GM21737 (cell line): ENCODE results near the gene CDR2.
A peak's percentile ranks its signal among the peaks of the same experiment; 100 is the strongest.
"Not testable (repeated sequence)": the region's sequence is repeated elsewhere in the genome, so short reads cannot be mapped to it uniquely, and the experiment has no call there.

Experiments used
- ATAC-seq: cut with Tn5 transposase; IDR thresholded peaks from one replicate; pipeline ENCODE4 v1.9.1; 2021; ENCODE audit warnings: mild to moderate bottlenecking, moderate library complexity; ENCODE audit not compliant: unreplicated experiment

The CDR2 gene

GRCh38 chr16:22311520-22311919, 62.9 kb downstream of the CDR2 start:
- no peak for ATAC-seq

- ATAC-seq = no peak
Observed at GRCh38 chr16:22308824-22309520, 65.4 kb downstream of the CDR2 start.

- no peak for ATAC-seq
Observed at GRCh38 chr16:22307838-22308237, 66.6 kb downstream of the CDR2 start.

GRCh38 chr16:22306788-22307187, 67.6 kb downstream of the CDR2 start:
- ATAC-seq = no peak

- no peak for ATAC-seq
Observed at GRCh38 chr16:22304411-22304810, 70.0 kb downstream of the CDR2 start.

- no peak for ATAC-seq
Observed at GRCh38 chr16:22302776-22303363, 71.5 kb downstream of the CDR2 start.

- ATAC-seq = not testable (repeated sequence)
Observed at GRCh38 chr16:22301423-22301822, 73.0 kb downstream of the CDR2 start.

- ATAC-seq = no peak
Observed at GRCh38 chr16:22300427-22301071, 73.9 kb downstream of the CDR2 start.

GRCh38 chr16:22299036-22299435, 75.4 kb downstream of the CDR2 start:
- no peak for ATAC-seq

- no peak for ATAC-seq
Observed at GRCh38 chr16:22297871-22298733, 76.3 kb downstream of the CDR2 start.

GRCh38 chr16:22297114-22297870, 77.1 kb downstream of the CDR2 start, which contains the start of gene POLR3E:
POLR3E (plus strand) TSS chr16:22297409; CDS start chr16:22302969, 5,560 bp downstream.
- peak; percentile 81 for ATAC-seq

GRCh38 chr16:22296225-22297113, 78.0 kb downstream of the CDR2 start:
- no peak for ATAC-seq
